HCT116 (cell line): ENCODE data around the gene SNAPC1.

Experiments
- CEBPB ChIP-seq: IDR thresholded peaks from 2 replicates; pipeline ENCODE4 v1.6.1; 2012; ENCODE audit warnings: low read depth
- EGR1 ChIP-seq: IDR thresholded peaks from 2 replicates; pipeline ENCODE4 v1.6.1; 2012; ENCODE audit warnings: low read depth
- EZH2 ChIP-seq: fragments of 200-600 bp; sonication (generic); IDR thresholded peaks from 2 replicates; pipeline ENCODE4 v1.6.1; 2017; ENCODE audit warnings: antibody characterized with exemption, mixed run types
- EZH2phosphoT487 ChIP-seq: fragments of 200-600 bp; IDR thresholded peaks from 2 replicates; pipeline ENCODE4 v1.6.1; 2018; ENCODE audit warnings: antibody characterized with exemption, borderline replicate concordance
- JUND ChIP-seq: IDR thresholded peaks from 2 replicates; pipeline ENCODE4 v1.6.1; 2012
- MAX ChIP-seq: IDR thresholded peaks from 2 replicates; pipeline ENCODE4 v1.6.1; 2012
- POLR2A ChIP-seq: IDR thresholded peaks from 2 replicates; pipeline ENCODE4 v1.7.0; 2011; ENCODE audit warnings: borderline replicate concordance; ENCODE audit not compliant: insufficient read depth, insufficient read length; ENCODE audit errors: extremely low read depth
- POLR2AphosphoS5 ChIP-seq: IDR thresholded peaks from 2 replicates; pipeline ENCODE4 v1.6.1; 2011; ENCODE audit warnings: mild to moderate bottlenecking, low read depth, low read length, moderate library complexity
- SIN3A ChIP-seq: IDR thresholded peaks from 2 replicates; pipeline ENCODE4 v1.6.1; 2012; ENCODE audit warnings: low read depth
- SP1 ChIP-seq: IDR thresholded peaks from 2 replicates; pipeline ENCODE4 v1.6.1; 2012; ENCODE audit warnings: low read depth
- TF ChIP-seq, protein P1 (sequence below), 3 experiments: fragments of 200-600 bp in 1 of 3; sonication (generic) in 1 of 3; IDR thresholded peaks in 2 of 3; conservative IDR thresholded peaks in 1 of 3; 2 replicates each; pipeline ENCODE4 v1.5.1; 2012 to 2017; ENCODE audit warnings: low read depth in 2 of 3, low read length in 2 of 3, antibody characterized with exemption in 1 of 3, borderline replicate concordance in 1 of 3, control low read depth in 1 of 3, mild to moderate bottlenecking in 1 of 3, mixed read lengths in 1 of 3, mixed run types in 1 of 3, moderate library complexity in 1 of 3; ENCODE audit not compliant: insufficient read depth in 1 of 3
- TF ChIP-seq, protein P2 (sequence below): IDR thresholded peaks from 2 replicates; pipeline ENCODE4 v1.6.1; 2012

DNA sequence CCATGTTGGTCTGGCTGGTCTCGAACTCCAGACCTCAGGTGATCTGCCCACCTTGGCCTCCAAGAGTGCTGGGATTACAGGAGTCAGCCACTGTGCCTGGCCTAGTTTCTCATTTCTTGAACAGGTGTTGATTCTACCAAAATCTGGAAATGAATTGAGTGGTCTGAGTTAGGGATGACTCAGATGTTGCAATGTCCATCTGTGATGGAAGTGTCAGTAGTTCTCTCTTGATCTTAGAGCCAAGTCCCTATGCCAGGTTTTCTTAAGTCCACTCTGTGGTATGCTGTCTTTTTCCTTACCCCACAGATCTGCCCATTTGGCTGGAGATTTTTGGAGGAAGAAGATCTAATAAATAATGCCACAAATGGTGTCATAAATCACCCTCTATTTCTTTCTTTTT is 12.6 kb downstream of the SNAPC1 start:
- TF ChIP-seq EZH2phosphoT487 (no peak), SP1 (no peak), MAX (no peak), EGR1 (no peak), POLR2A (no peak), SIN3A (no peak), JUND (no peak), POLR2AphosphoS5 (no peak), EZH2 (no peak), CEBPB (no peak)
- TF ChIP-seq, protein P1, sequence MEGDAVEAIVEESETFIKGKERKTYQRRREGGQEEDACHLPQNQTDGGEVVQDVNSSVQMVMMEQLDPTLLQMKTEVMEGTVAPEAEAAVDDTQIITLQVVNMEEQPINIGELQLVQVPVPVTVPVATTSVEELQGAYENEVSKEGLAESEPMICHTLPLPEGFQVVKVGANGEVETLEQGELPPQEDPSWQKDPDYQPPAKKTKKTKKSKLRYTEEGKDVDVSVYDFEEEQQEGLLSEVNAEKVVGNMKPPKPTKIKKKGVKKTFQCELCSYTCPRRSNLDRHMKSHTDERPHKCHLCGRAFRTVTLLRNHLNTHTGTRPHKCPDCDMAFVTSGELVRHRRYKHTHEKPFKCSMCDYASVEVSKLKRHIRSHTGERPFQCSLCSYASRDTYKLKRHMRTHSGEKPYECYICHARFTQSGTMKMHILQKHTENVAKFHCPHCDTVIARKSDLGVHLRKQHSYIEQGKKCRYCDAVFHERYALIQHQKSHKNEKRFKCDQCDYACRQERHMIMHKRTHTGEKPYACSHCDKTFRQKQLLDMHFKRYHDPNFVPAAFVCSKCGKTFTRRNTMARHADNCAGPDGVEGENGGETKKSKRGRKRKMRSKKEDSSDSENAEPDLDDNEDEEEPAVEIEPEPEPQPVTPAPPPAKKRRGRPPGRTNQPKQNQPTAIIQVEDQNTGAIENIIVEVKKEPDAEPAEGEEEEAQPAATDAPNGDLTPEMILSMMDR (IDR thresholded peaks at IDR 0.05 in 2 of 3, conservative IDR thresholded peaks at IDR 0.05 in 1 of 3; ENCODE audit: borderline replicate concordance in 1 of 3, insufficient read depth in 1 of 3, low read depth in 2 of 3, low read length in 2 of 3): no peak
- TF ChIP-seq, protein P2, sequence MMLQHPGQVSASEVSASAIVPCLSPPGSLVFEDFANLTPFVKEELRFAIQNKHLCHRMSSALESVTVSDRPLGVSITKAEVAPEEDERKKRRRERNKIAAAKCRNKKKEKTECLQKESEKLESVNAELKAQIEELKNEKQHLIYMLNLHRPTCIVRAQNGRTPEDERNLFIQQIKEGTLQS: no peak
